SK-N-DZ (cell line): Measurements from ENCODE around the gene DYSF.

Source experiments
- DNase-seq: peaks from one replicate; pipeline ENCODE4 v3.0.0-alpha.2; 2015; ENCODE audit warnings: low spot score

DYSF gene

DNA sequence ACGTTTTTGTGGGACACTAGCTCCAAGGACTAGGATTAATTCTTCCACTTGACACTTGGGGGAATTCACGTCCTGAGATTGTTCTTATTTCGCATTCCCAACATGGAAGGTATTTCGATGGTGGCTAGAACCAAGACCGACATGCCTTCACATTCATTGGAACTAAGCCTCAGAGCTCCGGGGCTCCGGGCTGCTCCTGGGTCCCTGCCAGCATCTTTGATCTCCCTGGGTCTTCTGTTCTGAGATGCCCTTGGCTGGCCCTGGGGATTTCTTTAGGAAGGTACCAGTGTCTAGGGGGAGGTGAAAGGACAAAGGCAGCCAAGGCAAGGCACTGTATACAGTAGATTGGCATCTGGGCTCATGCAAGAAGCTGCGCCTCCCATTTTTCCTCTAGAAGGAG is 76.8 kb downstream of the DYSF start:
- DNase-seq = no peak

DNA sequence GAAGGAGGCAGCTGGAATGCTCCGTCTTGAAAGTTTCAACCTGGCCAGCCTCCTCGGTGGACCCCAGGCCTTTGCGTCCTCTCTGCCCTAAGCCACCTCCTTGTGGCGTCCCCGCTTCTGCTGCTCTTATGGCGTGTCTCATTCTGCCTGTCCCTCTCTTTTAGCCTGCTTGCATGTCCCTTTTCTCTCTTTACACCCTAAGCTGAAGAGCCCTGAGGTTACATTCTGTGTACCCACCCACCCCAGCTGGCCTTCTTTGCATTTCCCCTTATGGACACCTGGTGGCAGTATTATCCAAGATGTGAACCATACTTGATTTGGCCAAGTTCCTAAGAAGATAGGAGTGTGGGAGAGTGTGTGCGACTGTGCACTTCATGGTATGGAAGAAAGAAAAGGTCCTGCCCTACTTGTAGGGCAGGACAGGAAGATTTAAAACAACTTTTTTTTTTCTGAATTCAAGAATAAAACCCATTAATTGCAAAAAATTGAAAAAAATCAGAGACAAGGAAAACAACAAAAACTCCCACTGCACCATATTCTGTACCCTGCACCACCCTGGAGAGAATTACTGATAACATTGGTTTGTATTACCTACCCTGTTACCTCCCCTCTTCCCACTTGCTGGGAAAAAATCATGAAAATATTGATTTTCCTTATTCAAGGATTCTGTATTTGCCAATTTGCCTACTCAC is 77.4 kb downstream of the DYSF start:
- DNase-seq = peak; percentile 35

DNA sequence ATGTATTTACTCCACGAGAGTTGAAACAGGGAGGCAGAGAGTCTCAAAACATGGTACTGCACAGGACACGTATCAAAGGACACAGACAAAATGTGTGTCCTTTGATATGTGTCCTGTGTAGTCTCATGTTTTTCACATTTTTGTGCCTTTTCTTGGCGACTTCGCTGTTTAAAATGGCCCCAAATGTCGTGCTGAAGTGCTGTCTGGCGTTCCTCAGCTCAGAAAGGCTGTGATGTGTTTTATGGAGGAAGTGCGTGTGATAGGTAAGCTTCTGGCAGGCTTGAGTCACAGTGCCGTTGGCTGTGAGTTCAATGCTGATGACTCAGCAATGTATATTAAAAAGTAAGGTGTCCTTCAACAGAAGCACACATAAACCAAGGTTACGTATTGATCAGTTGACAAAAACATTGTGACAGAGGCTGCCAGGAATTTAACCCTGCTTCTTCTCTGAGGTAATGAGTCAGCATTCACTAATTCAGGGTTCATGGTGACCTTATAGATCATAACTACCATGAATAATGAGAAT is 78.2 kb downstream of the DYSF start:
- no peak for DNase-seq

DNA sequence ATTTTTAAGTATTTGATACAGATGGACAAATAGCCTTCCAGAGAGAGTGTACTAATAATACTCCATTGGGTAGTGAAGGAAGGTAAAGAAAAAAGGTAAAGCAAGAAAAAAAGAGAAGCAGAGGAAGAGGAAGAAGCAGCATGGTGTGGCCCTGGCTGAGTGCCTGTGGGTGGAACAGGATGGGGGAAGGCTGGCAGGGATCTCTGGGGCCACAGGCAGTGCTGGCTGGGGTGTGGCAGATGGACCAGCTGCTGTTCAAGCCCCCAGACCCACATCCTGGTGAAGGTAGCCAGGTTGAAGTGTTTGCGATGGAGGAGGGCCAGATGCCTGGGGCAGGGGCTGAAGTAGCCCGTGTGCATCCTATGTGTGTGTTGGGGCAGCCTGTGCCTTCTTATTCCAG is 79.0 kb downstream of the DYSF start:
- no peak for DNase-seq

DNA sequence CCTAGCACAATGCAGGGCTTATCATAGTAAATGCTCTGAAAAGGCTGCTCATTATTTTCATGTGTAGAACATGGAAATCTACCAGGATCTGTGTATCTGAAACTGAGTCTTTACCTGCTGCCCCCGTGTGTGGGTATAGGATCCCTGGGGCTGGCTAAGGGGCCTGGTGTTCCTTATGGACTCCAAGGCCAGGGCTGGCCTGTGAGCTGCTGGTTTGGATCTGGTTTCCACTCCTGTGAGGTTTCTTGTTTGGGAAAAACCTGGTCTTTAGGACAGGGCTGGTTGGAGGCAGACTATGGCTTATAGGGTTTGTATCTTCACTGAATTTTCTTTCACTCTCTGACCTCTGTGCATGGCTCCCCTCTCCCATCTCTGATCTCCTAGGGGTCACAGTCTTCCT is 80.8 kb downstream of the DYSF start:
- no peak for DNase-seq

DNA sequence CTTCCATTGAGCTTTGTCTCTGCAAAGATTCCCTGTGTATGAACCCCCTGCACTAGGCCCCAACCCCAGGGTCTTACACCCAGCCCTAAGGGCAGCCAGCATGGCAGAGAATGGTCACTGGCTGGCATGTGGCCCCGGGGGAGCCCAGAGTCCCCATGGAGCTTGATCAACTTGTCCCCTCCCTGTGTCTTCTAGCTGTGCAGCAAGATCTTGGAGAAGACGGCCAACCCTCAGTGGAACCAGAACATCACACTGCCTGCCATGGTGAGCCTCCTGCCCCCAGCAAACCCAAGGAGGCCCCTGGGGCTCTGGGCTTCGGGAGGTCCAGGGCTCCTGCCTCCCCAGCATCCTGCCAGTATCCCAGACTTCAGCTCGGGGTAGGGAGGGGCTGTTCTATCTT is 81.5 kb downstream of the DYSF start:
- DNase-seq = no peak

DNA sequence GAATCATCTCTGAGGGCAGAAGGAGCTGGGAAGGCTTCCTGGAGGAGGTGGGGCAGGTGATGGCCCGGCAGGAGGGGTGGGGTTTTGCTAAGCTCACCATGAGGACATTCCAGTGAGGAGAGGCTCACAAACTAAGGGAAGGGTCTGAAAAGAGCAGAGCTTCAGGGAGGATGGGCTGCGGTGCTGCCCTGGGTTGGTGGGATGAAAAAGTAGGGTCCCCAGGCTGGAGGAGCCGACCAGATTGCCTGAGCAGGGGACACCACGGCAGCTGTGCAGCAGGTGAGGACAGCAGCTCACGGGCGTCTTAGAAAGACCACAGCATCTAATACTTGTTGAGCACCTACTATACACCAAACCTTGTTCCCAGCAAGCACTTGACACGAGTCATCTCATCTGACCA is 82.2 kb downstream of the DYSF start:
- no peak for DNase-seq

DNA sequence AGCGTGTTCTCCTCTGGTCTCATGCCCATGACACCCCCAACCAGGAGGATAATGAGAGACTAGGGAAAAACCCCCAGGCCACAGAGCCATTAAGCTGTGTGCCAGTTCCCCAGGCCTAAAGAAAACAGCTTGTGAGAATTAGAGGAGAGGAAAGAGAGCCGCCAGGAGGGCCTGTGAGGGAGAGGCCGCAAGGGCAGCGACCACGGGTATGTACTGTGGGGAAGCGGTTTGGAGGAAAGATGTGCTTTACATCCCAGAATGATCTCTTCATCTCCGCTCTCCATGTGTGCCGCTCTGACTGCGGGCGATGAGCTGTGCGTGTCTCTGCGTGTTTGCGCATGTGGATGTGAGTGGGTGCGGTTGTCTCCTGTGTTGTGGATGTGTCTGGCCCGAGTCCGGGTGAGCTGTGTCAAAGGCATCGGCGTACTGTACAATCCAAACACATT is 82.9 kb downstream of the DYSF start:
- no peak for DNase-seq

DNA sequence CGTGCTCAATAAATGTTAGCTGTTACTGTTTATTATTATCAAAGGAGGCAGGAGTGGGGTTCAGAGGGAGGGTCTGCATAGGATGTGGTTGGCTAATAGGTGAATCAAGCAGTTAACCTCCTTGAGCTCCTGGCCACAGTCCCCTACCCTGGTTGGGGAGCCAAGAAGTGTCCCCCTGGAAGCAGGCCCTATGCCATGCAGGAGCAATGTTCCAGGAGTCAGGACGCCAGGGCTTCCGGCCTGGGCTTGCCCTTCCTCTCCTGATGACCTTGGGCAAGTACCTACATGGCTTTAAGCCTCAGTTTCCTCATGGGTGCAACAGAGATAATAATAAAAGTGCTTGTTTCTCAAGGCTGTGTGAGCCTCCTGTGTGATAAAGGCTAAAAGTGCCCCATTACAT is 84.9 kb downstream of the DYSF start:
- DNase-seq = no peak

DNA sequence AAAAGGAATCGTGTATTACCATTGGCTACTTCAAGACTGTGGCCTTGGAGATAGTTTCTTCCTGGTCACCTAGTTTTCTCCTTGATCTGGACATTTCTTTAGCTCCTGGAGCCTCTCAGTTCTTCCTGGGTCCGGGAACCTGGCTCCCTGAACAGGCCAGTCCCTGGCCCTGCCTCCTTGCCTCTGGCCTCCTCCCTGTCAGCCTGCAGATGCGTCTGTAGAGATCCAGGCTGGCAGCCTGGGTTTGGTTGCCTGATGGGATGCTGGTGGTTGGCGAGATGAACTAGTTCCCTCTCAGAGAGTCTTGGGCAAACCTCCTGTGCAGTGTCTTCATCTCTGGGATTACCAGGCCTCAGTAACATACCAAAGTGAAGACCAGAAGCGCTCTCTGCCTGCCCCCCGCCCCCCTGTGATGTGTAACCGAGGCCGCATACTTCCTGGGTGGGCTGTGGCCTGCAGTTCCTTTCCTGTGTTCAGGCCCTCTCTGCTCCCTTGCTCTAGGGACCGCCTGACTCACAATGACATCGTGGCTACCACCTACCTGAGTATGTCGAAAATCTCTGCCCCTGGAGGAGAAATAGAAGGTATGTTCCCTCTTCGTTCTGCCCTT is 85.4 kb downstream of the DYSF start:
- DNase-seq = no peak

DNA sequence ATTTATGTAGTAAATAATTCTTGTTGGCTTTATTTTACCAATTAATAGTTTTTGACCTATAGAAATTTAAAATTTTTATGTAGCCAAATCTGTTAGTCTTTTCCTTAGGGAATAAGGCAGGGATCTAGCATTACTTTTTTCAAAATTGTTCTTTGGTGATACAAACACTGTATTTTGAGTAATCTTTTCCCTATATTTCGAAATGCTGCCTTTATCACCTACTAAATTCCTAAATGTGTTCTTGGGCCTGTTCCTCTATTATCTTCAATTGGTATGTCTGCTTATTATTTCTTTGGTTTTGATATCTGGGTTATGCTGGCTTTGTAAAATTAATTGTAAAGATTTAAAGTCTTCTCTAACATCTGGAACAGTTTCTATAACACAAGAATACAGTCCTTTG is 87.5 kb downstream of the DYSF start:
- DNase-seq = no peak

DNA sequence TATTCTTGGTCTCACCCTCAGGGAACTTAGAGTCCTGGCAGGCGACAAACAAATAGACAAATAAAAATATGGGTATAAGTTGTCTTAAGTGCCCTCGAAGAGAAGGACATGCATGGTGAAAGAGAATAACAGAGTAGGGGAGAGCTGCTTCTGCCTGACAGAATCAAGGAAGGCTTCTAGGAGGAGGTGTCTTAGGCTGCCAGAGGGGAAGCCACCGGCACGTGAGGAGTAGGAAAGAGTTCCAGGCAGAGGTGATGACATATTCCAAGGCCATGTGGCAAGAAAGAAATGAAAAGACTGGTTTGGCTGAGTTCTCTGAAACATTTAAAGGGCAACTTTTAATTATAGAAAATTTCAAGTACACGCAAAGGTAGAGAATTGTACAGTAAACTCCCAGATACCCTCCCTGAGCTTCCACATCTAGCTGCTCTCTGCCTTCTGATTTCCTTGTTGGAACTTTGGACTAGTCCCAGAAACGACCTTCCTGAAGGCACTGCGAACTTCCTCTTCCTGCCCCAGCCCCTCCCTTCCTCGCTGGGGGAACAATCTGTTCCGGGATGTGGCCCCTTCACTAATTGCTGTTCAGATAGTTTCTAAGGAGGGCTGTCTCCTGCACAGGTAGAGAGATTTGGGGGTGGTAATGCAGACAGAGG is 91.7 kb downstream of the DYSF start:
- no peak for DNase-seq

DNA sequence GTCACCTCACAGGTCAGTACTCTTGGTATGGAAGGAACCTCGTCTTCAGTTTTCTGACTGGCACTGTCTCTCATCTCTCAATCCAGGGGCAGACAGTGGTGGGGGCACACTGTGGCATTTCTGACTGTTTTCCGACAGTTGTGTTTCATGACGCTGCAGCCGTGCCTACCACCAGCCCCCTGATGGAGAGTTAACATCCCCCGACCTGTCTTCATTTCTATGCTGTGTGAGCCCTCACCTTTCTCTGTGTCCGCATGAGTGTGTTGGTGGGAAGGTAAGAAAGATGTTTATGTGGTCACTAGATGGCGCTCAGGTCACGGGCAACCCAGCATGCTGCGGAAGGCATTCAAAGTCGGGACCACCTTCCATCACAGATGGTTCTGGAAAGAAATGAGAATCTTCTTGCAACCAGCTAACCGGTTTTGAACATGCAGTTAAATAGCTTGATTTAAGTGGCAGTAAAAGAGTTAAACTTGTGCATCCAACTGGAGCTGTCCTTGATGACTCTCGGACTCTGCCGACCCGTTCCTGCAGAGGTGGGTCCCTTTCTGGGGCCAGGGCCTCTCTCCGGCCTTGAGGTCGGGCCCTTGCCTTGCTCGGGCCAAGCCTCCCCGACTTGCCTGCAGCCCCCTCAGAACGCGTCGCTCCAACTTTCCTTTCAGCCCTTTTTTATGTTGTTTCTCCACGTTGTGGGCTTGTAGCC is 92.4 kb downstream of the DYSF start:
- peak; percentile 68 for DNase-seq

DNA sequence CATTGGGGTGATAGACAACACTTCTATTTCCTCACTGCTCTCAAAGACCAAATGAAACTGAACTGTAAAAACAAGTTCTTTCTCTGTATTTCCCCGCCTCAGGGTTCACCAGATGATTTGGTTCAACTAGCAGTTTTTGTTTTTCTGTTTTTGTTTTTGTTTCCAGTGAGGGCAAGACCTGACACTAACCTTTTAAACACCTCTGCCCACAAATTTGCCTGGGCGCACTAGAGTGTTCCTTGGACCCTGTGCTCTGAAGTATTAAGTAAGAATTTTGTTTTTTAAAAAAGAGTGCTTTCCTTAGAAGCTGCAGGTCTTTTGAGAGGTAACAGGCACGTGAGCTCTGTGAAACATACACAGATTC is 92.9 kb downstream of the DYSF start:
- no peak for DNase-seq

DNA sequence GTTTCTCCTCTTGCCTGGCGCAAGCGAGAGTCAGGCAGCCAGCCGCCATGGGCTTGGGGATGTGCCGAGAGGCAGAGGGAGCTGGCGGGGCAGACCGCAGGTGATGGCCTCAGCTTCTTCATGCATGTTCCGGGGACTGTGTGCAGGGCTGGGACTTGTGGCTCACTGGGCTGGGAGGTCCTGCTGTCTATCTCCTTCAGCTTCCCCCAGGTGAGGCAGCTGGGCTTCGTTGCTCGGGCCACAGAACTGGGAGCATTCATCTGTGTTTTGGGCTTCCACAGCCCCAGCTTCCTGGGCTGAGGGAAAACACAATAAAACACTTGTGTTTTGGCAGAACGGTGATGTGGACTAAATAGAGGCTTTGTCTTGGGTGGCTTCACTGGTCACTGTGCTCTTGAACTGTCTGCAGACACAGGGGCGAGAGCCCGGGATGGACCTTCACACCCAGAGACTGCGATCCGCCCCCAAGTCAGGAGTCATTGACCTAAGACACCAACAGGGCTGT is 93.5 kb downstream of the DYSF start:
- no peak for DNase-seq

DNA sequence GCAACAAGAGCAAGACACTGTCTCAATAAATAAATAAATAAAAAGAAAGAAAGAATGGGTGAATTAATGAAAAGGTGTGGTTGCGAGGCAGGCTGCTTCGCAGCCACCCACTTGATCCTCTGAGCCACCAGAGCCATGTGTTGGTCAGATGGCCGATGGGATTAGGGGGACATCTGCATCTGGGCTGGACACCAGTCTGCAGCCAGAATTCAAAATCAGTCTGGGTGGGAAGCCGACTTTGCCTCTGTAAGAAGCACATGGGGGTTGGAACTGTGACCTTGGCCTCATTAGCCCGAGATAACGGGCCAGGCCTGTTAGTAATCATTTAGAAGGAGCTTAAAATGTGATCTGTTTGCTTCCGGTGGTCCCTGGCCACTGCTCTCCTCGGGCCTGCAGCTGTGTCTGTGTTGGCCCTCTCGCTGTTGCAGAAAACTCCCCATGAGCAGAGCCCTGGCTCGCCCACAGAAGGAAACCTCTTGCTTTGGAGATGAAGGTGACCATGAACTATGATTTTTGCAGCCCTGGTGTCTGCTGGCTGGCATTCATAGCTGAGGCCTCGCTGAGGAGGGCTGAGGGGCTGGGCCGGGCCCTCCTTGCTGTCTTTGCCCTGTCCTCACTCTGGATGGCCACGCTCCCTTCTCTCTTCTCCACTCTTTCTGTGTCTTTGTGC is 94.4 kb downstream of the DYSF start:
- DNase-seq = no peak

DNA sequence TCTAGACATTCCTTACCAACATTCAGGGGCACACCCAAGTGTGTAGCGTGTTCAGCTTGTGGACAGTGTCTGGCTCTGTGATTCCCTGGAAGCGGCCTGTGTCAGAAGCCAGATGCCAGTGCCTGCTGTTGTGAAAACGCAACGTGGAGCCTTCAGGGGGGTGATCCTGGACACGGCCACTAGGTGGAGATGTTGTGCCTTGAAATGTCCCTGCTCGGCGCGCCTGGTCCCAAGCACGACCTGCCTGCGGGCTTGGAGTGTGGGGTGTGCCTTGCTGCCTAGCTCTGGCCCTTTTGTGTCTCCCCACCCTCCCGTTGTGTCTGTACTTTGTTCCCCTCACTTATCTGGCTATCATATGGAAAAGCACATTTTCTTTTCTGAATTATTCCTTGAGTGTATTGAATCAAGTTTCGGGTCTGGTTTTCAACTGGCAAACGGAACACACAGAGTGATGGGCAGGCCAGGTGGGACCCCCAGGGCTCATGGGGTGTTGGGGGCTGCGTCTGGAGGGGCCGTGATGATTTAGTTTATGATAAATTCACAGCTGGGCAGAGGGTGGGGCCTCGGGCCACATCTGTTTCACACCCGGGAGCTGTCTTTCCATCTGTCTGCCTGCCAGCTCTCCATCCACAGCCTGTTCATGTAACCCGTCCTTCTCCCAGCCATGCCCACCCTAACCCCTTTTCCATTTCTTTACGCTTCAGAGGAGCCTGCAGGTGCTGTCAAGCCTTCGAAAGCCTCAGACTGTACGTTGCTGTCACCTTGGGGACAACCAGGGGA is 95.5 kb downstream of the DYSF start:
- peak; percentile 35 for DNase-seq

DNA sequence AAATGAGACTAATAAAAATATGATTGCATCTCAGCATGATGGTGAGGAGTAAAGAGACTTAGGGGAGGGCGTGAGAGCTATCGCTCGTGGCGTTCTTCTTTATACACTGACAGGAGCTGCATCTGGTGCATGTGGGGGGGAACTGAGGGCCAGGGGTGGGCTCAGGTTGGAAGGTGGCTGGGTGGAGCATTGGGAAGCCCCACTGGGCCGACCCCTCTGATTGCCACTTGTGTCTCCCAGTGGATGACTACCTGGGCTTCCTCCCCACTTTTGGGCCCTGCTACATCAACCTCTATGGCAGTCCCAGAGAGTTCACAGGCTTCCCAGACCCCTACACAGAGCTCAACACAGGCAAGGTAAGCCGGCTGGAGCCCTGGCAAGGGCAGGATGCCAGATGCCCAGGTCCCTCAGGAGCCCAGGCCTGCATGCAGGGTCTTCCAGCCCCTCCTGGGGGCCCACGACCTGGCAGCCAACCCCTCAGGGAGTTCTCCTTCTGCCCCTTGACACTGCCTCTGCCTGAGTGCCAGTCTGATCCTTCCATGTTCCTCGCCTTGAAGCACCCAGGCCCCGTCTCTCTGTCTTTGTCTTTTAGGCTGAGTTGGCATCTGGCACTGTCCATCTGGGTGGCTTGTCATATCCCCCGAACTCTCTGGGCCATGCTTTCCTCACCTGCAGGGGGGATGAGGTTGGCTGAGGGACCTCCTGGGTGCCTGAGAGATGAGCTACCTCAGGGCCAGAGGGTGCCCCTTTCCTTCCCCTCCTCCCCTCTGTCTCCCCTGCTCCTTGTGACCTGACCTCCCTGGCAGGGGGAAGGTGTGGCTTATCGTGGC is 97.7 kb downstream of the DYSF start:
- DNase-seq = no peak

DNA sequence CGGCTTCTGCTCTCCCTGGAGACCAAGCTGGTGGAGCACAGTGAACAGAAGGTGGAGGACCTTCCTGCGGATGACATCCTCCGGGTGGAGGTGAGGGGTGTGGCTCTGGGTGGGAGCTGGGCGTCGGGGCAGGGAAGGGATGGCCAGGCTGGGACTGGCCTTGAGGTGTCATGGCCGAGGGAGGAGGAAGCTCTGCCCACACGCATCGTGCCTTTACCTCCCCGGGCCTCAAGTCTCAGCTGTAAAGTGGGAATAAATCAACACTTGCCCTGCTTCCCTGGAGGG is 98.2 kb downstream of the DYSF start:
- DNase-seq = no peak

DNA sequence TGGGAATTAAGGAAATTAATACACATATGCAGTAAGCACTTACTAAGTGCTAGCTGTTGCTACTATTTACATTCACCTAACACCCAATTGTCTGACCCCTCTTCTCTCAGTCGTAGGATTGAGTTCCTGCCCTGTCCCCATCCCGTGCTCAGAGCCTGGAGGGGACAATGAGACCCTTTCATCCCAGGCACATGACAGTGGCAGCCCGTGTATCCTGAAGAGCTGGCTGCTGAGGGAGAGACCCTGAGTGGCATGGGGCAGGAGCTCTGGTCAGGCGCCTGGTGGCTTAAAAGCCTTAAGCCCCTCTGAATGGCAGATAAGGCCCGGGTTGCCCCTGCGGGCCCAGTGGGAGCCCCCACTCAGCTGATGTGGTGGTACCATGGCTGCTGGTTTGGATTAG is 99.0 kb downstream of the DYSF start:
- no peak for DNase-seq
